Inferior parietal cortex (tissue), 1 donor: Measurements from ENCODE around the gene FN1.

Experiments used
- DNase-seq: peaks from one replicate; pipeline ENCODE4 v3.0.0-alpha.2; 2016; ENCODE audit errors: extremely low spot score

Gene FN1

DNA sequence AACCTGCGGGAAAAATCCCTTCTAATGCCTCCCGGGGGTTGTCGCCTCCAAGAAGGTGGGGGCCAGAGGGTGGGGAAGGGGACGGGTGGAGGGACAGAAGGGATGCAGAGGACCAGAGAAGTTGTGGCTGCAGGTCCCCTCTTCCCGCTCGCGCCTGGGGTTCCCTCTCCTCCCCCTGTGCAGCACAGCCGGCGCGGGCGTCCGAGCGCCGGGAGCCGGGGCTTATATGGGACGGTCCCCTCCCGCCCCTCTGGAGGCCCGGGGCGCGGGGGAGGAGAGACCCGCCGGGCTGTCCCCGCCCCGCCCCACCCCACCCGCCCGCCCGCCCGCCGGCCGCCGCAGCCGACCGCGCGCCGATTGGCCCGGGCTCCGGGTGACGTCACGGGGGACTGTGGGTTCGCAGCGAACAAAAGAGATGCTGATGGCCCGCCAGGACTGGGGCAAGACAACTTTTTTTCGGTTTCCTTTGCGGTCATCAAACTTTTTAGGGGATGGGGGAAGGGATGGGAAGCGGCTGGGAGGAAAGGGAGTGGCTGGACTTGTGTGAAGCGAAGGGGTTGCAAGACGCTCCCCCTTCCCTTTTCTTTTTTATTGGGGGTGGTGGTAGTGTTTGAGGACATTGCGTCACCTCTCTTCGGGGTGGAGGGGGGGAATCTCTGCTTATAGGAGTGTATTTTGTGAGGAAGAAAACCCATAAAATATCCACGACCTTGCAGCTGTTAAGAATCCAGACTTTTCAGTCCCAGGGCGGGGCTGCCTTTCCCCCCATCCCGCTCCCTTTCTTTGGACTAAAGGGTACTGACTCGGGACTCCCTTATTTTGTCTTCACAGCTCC, at the start of gene FN1:
TSS of gene FN1 (minus strand) at position 199 of the 835 bp plus-strand sequence. CDS start 266 bp downstream, outside the sequence.
- peak; percentile 38 for DNase-seq

- DNase-seq: no peak
These were observed 49.2 kb upstream of the FN1 start for GRCh38 chr2:215485032-215485431.

DNA sequence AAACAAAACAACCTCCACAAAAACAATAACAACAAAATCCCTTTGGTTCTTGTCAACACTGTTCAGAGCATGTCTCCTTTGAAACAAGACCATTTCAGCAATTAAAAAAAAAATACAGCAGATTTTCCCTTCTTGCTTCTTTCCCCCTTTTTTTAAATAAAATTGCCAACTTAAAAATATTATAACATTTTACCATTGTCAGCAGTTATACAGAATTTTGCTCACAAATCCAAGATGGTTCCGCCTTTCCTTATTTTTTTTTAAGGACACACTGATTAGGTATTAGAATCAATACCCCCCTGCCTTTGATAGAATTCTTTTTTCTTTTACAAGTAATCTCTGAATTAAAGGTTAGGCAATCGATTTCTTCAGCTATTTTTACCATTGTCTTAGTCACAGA, 48.7 kb upstream of the FN1 start:
- no peak for DNase-seq

DNA sequence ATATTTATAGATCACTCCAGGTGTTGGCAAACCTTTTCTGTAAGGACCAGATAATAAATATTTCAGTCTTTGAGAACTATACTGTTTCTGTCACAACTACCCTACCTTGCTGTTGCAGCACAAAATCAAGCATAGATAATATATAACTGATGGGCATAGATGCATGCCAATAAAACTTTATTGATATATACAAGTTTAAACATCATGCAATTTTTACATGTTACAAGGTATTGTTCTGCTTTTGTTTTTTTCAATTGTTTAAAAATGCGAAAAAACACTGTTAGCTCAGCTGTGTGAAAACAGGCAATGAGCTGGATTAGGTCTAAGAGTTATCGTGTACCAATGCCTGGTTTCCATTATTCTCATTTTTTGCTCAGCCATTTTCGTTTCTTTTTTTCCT, 47.6 kb upstream of the FN1 start:
- DNase-seq: no peak

DNA sequence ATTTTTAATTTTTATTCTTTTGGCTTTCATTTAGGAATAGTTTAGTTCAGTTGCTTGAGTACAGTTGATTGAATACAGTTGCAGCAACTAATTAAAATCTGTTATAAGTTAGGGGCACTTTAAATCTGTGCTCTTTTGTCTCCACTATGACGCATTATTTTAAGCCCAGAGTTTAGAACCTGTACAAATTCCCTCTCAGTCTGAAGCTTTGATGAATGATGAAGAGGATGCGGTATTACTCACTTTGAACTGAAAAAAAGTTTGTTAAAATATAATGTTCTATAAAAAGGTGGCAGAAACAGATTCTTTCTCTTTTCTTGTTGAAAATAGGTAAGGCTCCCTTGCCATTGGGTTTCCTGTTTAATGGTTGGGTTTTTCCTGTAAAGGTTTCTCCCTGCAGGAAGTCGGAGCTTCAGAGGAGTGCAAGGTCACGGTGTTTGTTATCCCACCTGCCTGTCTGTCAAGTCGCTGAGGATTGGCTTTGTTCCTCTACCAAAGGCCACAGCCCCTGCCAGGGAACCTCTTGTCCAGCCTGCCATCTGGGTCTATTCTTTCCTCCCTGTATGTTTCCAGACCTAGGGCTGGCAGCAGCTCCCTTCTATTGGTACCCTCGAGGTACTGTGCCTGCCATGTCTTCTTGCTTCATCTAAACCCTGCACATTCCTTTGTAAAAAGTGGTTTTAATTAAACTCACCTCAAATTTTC, 43.8 kb upstream of the FN1 start:
- DNase-seq: no peak

- no peak for DNase-seq
These were observed 43.3 kb upstream of the FN1 start for GRCh38 chr2:215479121-215479520.

GRCh38 chr2:215476424-215476823, 40.6 kb upstream of the FN1 start:
- no peak for DNase-seq

DNA sequence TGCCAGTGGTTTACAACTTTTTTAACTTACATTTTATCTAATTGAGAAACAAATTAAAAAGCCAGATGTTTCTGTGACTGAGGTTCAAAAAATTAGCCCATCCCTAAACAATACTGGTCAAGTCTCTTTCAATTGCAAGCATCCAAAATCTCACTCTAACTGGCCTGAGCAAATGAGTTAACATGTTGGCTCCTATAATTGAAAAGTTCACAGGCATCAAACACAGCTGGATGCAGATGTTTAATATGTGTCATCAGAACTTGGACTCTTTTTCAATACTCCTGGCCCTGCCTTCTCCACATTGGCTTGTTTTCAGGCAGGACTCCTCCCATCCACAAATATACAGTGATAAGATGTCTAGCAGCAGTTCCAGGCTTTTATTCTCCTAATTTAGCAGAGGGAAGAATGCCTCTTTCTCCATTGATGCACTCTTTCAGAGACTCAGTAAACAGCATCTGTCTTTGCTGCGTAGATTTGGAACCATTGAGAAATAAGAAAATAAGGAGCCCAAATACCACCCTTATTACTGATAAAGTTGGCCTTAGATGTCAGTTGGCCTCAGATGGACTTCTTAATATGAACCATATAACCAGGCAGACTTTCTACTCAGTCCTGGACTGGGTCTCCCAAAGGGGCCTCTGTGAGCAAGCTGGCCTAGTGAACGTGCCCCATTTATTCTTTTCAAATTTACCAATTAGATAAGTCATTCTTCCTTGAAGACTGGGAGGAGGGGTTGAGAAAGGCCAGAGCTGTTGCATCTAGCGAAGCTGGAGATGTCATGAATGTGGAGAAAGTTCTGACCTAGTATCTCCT, 30.4 kb upstream of the FN1 start:
- no peak for DNase-seq

DNA sequence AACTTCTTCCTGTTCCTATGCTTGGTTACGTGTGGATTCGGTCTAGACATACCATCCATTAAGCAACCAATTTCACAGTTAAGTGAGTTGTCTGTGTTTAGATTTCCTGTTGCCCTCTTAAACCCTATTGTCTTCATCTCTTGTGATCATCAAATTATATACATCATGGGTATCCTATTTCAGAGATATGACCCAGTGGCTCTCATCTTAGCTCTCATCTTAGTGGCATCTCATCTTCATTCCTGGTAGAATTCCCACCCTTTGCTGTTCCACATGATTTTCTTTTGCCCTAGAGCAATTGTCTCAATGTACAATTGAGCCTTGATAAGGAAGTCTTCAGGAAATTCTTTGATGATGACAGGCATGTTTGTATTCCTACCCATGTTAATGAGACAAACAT, 29.4 kb upstream of the FN1 start:
- no peak for DNase-seq

- no peak for DNase-seq
These were observed 26.1 kb upstream of the FN1 start for GRCh38 chr2:215461836-215462532.

DNA sequence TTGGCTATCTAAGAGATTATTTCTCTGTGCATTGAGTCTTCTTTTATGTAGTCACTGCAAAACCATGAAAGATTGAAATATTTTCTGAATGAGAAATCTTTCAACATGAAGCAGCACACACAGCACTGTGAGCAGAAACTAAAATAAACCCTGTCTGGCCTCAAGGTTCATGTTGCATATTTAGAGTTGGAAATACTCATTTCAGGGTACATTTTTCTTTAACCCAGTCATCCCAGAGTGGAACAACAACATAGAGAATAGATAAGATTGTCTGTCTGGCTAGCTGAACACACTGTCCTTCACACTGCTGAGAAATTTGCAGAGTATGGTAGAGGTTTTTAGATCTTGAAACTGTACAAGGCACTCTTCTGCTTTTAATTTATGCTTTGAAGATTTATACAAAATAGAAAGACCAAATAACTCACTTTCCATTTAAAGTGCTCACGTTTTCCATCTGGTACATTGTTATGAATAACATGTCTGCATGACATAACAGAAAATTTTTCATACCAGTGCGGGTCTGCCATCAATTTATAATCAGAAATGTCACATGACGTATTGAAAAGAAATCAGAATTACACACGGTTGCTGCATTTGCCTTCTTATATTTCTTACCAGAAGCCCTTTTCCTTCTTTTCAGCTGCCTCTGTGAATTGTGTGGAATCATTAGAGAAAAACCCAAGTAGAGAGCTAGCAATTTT, 25.0 kb upstream of the FN1 start:
- no peak for DNase-seq

GRCh38 chr2:215455958-215456357, 20.1 kb upstream of the FN1 start:
- DNase-seq: no peak

GRCh38 chr2:215454519-215455246, 18.8 kb upstream of the FN1 start:
- DNase-seq: peak; percentile 43

DNA sequence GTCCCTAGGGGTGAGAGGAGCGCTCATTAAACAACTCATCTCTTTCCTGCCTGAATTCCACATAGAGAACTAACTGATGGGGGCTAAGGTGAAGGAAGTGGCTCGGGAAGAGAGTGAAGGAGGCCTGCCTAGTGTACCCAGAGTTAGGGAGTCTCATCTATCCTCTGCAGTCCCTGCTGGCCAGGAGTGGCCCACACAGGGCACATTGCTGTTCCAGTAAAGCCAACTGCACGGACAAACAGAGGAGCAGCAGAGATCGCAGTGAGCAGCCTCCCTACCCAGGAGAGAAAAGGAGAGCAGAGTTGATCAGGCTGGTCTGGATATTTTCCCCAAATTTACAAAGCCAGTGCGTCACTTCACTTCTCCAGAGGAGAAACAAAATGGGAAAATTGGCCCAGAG, 16.9 kb upstream of the FN1 start:
- no peak for DNase-seq

GRCh38 chr2:215451012-215451756, 15.3 kb upstream of the FN1 start:
- DNase-seq: no peak

GRCh38 chr2:215450188-215451011, 14.5 kb upstream of the FN1 start:
- no peak for DNase-seq

DNA sequence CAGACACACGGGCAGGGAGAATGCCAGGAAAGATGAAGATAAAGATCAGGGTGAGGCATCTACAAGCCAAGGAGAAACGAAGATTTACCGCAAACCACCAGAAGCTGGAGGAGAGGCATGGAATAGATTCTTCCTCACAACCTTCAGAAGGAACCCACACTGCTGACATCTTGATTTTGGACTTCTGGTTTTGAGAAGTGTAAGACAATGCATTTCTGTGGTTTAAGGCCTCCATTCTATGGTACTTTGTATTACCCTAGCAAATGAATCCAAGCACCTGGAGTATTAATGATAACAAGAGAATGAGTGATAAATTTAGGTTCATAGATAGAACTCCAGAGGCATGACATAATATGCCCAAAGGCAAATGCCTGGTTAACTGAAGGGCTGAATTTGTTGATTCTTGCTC, 11.8 kb upstream of the FN1 start:
- DNase-seq: no peak

DNA sequence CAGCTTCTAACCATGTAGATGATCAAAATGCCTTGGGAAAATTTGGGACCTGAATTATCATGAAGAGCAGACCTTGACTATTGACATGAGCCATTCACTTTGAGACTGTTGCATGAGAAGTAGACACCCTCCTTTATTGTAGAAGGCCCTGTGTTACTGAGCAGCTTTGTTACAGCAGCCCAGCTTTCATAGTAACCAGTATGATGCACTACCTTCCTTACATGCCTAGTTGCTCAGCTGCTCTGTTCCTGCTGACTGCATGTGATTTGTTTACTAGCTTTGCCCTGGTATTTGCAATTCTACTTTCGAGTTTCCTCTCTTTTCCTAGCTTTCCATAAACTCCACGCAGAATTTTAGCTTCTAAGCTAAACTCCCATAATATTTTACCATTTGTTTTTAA, 11.2 kb upstream of the FN1 start:
- DNase-seq: no peak

GRCh38 chr2:215442401-215442787, 6.5 kb upstream of the FN1 start:
- DNase-seq: no peak
